Measurements from ENCODE around the gene ASPRV1. TPM values are rescaled to one million over a fixed set of nuclear protein-coding genes. Genes with fewer than 3 reads are reported as not detected.
A peak's percentile ranks its signal among the peaks of the same experiment; 100 is the strongest.

The ASPRV1 gene
- total RNA-seq, 4 donors from 2014 or later: 2.5 to 11.2 (median 5.1) TPM

- no peak for DNase-seq (ENCODE audit: low spot score in 2 of 2)
- Histone ChIP-seq H3K27me3 (no peaks in the 10 kb centered on the region), H3K36me3 (peaks cover 3 to 70% (median 18%) of the 10 kb centered on the region in 3 donors), H3K27ac (peak overlapping the region in 1 of 4 donors; percentile 41), H3K9me3 (no peaks in the 10 kb centered on the region), H3K4me3 (no peak overlapping the region), H3K4me1 (peaks cover 0 to 8% (median 0%) of the 10 kb centered on the region in 4 donors)
- TF ChIP-seq, protein P1, sequence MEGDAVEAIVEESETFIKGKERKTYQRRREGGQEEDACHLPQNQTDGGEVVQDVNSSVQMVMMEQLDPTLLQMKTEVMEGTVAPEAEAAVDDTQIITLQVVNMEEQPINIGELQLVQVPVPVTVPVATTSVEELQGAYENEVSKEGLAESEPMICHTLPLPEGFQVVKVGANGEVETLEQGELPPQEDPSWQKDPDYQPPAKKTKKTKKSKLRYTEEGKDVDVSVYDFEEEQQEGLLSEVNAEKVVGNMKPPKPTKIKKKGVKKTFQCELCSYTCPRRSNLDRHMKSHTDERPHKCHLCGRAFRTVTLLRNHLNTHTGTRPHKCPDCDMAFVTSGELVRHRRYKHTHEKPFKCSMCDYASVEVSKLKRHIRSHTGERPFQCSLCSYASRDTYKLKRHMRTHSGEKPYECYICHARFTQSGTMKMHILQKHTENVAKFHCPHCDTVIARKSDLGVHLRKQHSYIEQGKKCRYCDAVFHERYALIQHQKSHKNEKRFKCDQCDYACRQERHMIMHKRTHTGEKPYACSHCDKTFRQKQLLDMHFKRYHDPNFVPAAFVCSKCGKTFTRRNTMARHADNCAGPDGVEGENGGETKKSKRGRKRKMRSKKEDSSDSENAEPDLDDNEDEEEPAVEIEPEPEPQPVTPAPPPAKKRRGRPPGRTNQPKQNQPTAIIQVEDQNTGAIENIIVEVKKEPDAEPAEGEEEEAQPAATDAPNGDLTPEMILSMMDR (IDR thresholded peaks at IDR 0.05): no peak
- TF ChIP-seq POLR2A (IDR thresholded peaks at IDR 0.05): no peak
- TF ChIP-seq EP300 (IDR thresholded peaks at IDR 0.05): no peak
- 61 to 76% methylated on average over 14 of the region's 14 CpGs for WGBS, 2 donors
Measured at GRCh38 chr2:69939722-69940121, 21.7 kb downstream of the ASPRV1 start.

DNA sequence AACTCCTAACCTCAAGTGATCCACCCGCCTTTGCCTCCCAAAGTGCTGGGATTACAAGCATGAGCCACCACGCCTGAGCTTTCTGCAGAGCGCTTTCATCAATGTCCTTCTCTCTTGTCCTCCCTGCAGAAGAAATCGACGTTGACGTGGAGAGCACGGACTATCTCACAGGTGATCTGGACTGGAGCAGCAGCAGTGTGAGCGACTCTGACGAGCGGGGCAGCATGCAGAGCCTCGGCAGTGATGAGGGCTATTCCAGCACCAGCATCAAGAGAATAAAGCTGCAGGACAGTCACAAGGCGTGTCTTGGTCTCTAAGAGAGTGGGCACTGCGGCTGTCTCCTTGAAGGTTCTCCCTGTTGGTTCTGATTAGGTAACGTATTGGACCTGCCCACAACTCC lies 23.5 kb downstream of the ASPRV1 start:
- H3K4me1 ChIP-seq: peaks cover 0 to 20% (median 6%) of the 10 kb centered on the region in 4 donors
- no peak overlapping the region for H3K4me3 ChIP-seq
- DNase-seq (ENCODE audit: low spot score in 2 of 2): no peak
- WGBS, 2 donors: 93 to 94% methylated on average over 14 of the region's 14 CpGs
- H3K36me3 ChIP-seq: peaks cover 3 to 61% (median 18%) of the 10 kb centered on the region in 3 donors
- TF ChIP-seq, protein P1 (IDR thresholded peaks at IDR 0.05): no peak
- TF ChIP-seq EP300 (IDR thresholded peaks at IDR 0.05) (no peak), POLR2A (IDR thresholded peaks at IDR 0.05) (no peak)
- H3K9me3 ChIP-seq: no peaks in the 10 kb centered on the region
- H3K27ac ChIP-seq: no peak overlapping the region
- no peaks in the 10 kb centered on the region for H3K27me3 ChIP-seq

DNA sequence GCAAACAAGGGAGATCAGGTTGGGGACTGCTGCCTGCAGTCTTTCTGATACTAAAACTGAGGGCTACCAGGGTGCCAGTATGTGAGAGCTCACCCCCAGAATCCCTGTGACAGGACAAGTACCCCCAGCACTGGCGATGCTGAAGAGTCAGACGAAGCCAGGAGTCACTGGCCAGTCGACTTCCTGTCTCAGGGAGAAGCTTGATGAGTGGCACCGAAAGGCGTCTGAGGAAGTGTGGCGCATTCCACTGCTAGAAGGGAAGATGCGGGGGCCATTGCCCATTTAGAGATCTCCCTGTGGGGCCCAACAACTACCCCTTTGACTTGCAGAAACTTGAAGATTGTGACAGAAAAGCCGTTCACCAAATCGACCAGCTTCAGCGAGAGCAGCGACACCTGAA lies 24.5 kb downstream of the ASPRV1 start:
- H3K27ac ChIP-seq: no peak overlapping the region
- H3K9me3 ChIP-seq: no peaks in the 10 kb centered on the region
- TF ChIP-seq EP300 (IDR thresholded peaks at IDR 0.05): no peak
- no peak for TF ChIP-seq POLR2A (IDR thresholded peaks at IDR 0.05)
- TF ChIP-seq, protein P1 (IDR thresholded peaks at IDR 0.05): no peak
- no peak overlapping the region for H3K4me3 ChIP-seq
- H3K4me1 ChIP-seq: peaks cover 0 to 23% (median 6%) of the 10 kb centered on the region in 4 donors
- DNase-seq (ENCODE audit: low spot score in 2 of 2): no peak
- no peaks in the 10 kb centered on the region for H3K27me3 ChIP-seq
- H3K36me3 ChIP-seq: peaks cover 3 to 59% (median 18%) of the 10 kb centered on the region in 3 donors
- 80 to 83% methylated on average over 11 of the region's 11 CpGs for WGBS, 2 donors

DNA sequence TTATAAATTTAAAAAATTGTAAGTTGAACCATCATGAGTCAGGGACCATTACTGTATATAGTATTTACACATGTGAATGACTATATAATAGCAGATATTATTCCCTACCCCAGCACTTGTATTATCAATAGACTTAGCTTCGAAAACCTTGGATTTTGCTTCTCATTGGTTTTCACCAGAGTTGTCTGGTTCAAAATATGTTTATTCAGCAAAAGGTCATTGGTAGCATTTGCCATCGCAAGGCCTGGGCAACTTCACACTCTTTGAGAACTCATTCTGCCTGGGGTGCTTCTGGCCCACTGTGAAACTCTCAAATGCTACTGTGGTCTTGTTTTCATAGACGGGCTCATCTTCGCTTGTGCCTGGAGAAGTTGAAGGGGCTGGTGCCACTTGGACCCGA lies 26.4 kb downstream of the ASPRV1 start:
- H3K9me3 ChIP-seq: no peaks in the 10 kb centered on the region
- H3K27ac ChIP-seq: no peak overlapping the region
- DNase-seq (ENCODE audit: low spot score in 2 of 2): no peak
- TF ChIP-seq POLR2A (IDR thresholded peaks at IDR 0.05): no peak
- TF ChIP-seq, protein P1 (IDR thresholded peaks at IDR 0.05): no peak
- TF ChIP-seq EP300 (IDR thresholded peaks at IDR 0.05): no peak
- peaks cover 3 to 45% (median 18%) of the 10 kb centered on the region in 3 donors for H3K36me3 ChIP-seq
- no peak overlapping the region for H3K4me3 ChIP-seq
- WGBS, 2 donors: 96 to 99% methylated on average over 5 of the region's 5 CpGs
- peaks cover 0 to 28% (median 6%) of the 10 kb centered on the region in 4 donors for H3K4me1 ChIP-seq
- H3K27me3 ChIP-seq: no peaks in the 10 kb centered on the region

DNA sequence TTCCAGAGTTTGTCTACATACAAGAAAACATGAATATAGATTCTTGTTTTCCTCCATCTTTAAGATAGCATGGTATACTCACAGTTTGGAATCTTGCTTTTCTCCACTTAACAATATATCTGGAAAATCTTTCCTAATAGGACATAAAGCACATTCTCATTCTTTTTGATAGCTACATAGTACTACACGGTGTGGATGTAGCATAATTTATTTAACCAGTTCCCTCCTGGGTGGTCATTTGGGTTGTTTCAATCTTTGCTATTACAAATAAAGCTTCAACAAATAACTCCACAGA lies 26.9 kb downstream of the ASPRV1 start:
- Histone ChIP-seq H3K27ac (peak overlapping the region in 1 of 4 donors; percentile 10), H3K27me3 (no peaks in the 10 kb centered on the region), H3K9me3 (no peaks in the 10 kb centered on the region), H3K36me3 (peaks cover 3 to 42% (median 18%) of the 10 kb centered on the region in 3 donors), H3K4me1 (peaks cover 0 to 28% (median 6%) of the 10 kb centered on the region in 4 donors), H3K4me3 (no peak overlapping the region)
- no peak for TF ChIP-seq POLR2A (IDR thresholded peaks at IDR 0.05)
- TF ChIP-seq, protein P1 (IDR thresholded peaks at IDR 0.05): no peak
- TF ChIP-seq EP300 (IDR thresholded peaks at IDR 0.05): no peak
- DNase-seq (ENCODE audit: low spot score in 2 of 2): no peak
- WGBS, 2 donors: 32 to 47% methylated on average over 1 of the region's 1 CpG
